ENCODE data around the gene SGCD. TPM values are rescaled to one million over a fixed set of nuclear protein-coding genes. Genes with fewer than 3 reads are reported as not detected.
A peak's percentile ranks its signal among the peaks of the same experiment; 100 is the strongest.
"Not testable (repeated sequence)": the region's sequence is repeated elsewhere in the genome, so short reads cannot be mapped to it uniquely, and the experiment has no call there.

SGCD gene
- total RNA-seq, 1 experiment from 2014 or later = 5.8 TPM

GRCh38 chr5:156593546-156593945 is 266.6 kb downstream of the SGCD start:
- DNase-seq = peak in 1 of 2 experiments; percentile 38

DNA sequence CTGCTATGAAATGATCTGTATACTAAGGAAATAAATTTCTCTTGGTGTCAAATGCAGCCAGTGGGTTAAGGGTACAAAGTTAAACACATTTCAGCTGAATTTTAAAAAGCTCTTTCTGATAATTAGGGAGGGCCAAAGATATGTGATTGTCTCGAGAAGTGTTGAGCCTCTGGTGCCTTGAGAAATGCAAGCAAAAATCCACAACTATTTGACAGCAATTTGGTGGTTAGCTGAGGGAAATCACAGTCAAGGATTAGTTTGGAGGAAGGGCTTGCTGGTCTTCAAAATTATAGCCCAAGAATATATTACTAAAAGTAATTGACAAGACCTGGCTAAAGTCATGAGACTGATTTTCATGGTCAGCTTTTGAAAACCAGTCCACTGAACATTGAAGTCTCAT is 267.4 kb downstream of the SGCD start:
- Histone ChIP-seq H3K36me3 (no peaks in the 10 kb centered on the region), H3K4me3 (no peak overlapping the region), H3K9me3 (replicated peaks) (no peaks in the 10 kb centered on the region), H3K27me3 (no peaks in the 10 kb centered on the region), H3K27ac (peak overlapping the region; percentile 35), H3K4me1 (peaks cover 13% of the 10 kb centered on the region)
- DNase-seq = no peak

More at GRCh38 chr5:156593546-156593945, 266.6 kb downstream of the SGCD start:
- Histone ChIP-seq H3K4me1 (peaks cover 13% of the 10 kb centered on the region), H3K27ac (peak overlapping the region; percentile 17; the same call in 1 of the 2 replicates), H3K4me3 (no peak overlapping the region), H3K9me3 (replicated peaks) (no peaks in the 10 kb centered on the region), H3K27me3 (no peaks in the 10 kb centered on the region), H3K36me3 (no peaks in the 10 kb centered on the region)

DNA sequence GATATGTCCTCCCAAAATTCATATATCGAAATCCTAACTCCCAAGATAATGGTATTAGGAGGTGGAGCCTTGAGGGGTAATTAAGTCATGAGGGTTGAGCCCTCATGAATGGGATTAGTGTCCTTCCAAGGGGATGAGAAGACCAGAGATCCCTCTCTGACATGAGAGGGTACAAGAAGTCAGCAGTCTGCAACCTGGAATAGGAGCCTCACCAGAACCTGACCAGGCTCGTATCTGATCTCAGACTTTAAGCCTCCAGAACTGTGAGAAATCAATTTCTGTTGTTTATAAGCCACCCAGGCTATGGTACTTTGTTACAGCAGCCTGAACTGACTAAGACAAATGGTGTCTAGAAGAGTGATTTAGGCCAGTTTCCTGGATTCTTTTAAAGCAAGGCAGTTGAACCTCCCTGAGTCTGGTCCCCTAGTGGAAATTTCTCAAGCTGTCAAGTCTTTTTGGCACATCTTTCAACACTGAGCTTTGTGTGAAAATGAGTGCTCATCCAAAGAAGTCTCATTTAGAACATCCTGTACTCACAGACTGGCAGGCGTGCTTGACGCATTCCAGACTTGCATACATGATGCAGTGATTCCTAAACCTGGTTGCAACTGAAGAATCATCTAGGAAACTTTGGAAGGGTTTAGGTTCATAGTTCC is 268.3 kb downstream of the SGCD start:
- H3K27me3 ChIP-seq = no peaks in the 10 kb centered on the region
- H3K9me3 ChIP-seq (replicated peaks) = no peaks in the 10 kb centered on the region
- no peak overlapping the region for H3K4me3 ChIP-seq
- peak; percentile 9 to 48 for DNase-seq
- H3K4me1 ChIP-seq = peaks cover 13% of the 10 kb centered on the region
- H3K27ac ChIP-seq = peak overlapping the region; percentile 35
- no peaks in the 10 kb centered on the region for H3K36me3 ChIP-seq

- peaks cover 9% of the 10 kb centered on the region; the same call in 1 of the 2 replicates for H3K9me3 ChIP-seq (replicated peaks)
- no peak for DNase-seq
- H3K27me3 ChIP-seq = no peaks in the 10 kb centered on the region
- no peaks in the 10 kb centered on the region for H3K36me3 ChIP-seq
- H3K27ac ChIP-seq = no peak overlapping the region
- H3K4me3 ChIP-seq = no peak overlapping the region
- H3K4me1 ChIP-seq = peaks cover 13% of the 10 kb centered on the region
These were observed 270.3 kb downstream of the SGCD start for GRCh38 chr5:156597276-156597675.

DNA sequence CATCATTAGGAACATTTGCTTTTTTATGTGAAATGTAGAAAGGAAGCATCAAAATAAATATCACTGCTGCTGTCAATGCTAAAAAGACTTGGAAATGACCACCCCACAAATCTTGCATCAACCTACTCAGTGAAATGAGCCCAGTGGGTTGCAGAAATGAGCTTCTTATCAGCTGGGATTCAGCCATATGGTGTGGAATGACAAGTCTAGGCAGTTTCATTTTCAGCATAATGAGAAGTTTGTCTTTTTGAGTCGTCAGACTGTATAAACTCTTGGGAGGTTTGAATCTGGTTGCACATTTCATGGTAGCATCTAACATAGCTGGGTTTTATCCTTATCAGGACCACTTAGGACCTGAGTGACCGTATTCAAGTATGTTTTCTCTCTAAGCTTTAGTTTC is 272.0 kb downstream of the SGCD start:
- Histone ChIP-seq H3K27ac (no peak overlapping the region), H3K36me3 (no peaks in the 10 kb centered on the region), H3K9me3 (replicated peaks) (peaks cover 11% of the 10 kb centered on the region; the same call in 1 of the 2 replicates), H3K27me3 (no peaks in the 10 kb centered on the region), H3K4me3 (no peak overlapping the region), H3K4me1 (peaks cover 3% of the 10 kb centered on the region; the same call in 1 of the 2 replicates)
- no peak for DNase-seq

GRCh38 chr5:156610582-156610981 is 283.6 kb downstream of the SGCD start:
- not testable (repeated sequence) for DNase-seq; H3K4me1 ChIP-seq; H3K36me3 ChIP-seq; H3K27ac ChIP-seq; H3K9me3 ChIP-seq (replicated peaks); H3K27me3 ChIP-seq; H3K4me3 ChIP-seq

GRCh38 chr5:156615901-156616300 is 288.9 kb downstream of the SGCD start:
- no peak overlapping the region for H3K4me3 ChIP-seq
- no peaks in the 10 kb centered on the region for H3K27me3 ChIP-seq
- 0 out of 2 replicates have a peak, but pooled peaks cover 3% of the 10 kb centered on the region for H3K9me3 ChIP-seq (replicated peaks)
- H3K27ac ChIP-seq = no peak overlapping the region
- DNase-seq = no peak
- H3K36me3 ChIP-seq = no peaks in the 10 kb centered on the region
- no peaks in the 10 kb centered on the region for H3K4me1 ChIP-seq

- H3K36me3 ChIP-seq = no peaks in the 10 kb centered on the region
- H3K27me3 ChIP-seq = no peaks in the 10 kb centered on the region
- no peak overlapping the region for H3K27ac ChIP-seq
- H3K9me3 ChIP-seq (replicated peaks) = 0 out of 2 replicates have a peak, but pooled peaks cover 3% of the 10 kb centered on the region
- H3K4me3 ChIP-seq = no peak overlapping the region
- H3K4me1 ChIP-seq = no peaks in the 10 kb centered on the region
- DNase-seq = no peak
These were observed 290.5 kb downstream of the SGCD start for GRCh38 chr5:156617426-156617825.

DNA sequence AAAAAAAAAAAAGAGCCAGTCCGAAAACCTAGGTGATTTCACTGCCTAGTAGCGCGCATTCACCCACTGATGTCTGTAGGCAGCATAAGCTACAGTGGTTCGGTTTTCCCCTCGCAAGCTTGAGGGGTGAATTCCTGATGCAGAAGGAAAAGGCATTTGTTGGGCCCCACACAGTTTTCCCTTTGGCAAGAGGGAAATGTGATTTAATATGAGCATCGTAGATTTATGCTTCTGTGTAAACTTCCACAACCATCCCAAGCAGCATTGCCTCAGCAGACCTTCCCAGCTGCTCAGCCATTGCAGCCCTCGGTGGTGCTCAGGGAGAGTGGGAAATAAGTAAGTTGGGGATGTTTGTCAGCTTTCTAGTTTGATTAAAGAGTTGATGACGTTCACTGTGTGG is 291.6 kb downstream of the SGCD start:
- Histone ChIP-seq H3K27me3 (no peaks in the 10 kb centered on the region), H3K4me1 (no peaks in the 10 kb centered on the region), H3K9me3 (replicated peaks) (0 out of 2 replicates have a peak, but pooled peaks cover 3% of the 10 kb centered on the region), H3K36me3 (no peaks in the 10 kb centered on the region), H3K4me3 (no peak overlapping the region), H3K27ac (no peak overlapping the region)
- DNase-seq = no peak

DNA sequence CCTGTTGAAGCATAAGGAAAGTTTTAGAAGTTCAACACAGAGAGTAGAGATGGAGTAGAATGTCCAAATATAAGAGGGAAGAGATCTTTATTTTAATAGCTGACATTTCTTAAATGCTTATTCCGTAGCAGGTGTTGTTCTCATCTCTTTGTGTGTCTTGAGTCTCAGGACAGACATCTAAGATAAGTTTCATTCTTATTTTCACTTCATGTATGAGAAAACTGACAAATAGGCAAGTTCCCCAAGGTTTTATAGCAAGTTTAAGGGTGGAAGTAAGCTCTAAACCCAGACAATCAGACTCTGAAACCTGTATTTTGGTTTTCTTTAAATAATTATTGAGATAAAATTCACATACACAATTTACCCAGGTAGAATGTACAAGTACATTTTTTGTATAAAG is 294.8 kb downstream of the SGCD start:
- H3K27ac ChIP-seq = no peak overlapping the region
- no peaks in the 10 kb centered on the region for H3K4me1 ChIP-seq
- no peak overlapping the region for H3K4me3 ChIP-seq
- H3K9me3 ChIP-seq (replicated peaks) = no peaks in the 10 kb centered on the region
- no peaks in the 10 kb centered on the region for H3K27me3 ChIP-seq
- DNase-seq = no peak
- H3K36me3 ChIP-seq = no peaks in the 10 kb centered on the region

DNA sequence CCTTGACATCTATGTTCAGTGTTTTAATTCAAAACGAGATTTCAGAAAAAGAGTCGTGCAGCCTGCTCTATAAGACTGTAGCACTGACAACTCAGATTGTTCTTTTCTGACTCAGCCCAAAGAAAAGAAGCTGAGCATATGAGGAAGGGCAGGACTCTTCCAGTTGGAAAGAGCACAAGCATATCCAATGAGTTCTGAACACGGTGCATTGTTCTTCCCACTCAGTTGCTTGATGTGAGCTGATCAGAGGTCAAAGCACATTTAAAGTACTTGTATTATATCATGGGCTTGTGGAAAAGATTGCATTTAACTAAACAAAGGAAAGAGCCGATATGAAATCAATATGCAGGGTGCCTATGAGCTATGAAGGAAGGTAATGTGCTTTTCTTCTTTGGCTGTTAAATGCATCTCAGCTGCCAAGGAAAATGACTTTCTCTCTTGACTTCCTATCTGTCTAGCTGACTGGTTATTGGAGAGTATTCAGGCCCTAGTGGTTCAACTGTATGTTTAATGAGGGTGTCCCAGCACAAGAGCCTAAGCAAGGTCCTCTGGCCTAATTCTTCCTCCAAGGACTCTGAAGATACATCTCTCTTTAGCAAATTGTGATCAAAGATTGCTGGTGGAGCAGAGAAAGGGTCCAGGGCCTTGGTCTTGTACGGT is 296.5 kb downstream of the SGCD start:
- Histone ChIP-seq H3K36me3 (no peaks in the 10 kb centered on the region), H3K27ac (no peak overlapping the region)

DNA sequence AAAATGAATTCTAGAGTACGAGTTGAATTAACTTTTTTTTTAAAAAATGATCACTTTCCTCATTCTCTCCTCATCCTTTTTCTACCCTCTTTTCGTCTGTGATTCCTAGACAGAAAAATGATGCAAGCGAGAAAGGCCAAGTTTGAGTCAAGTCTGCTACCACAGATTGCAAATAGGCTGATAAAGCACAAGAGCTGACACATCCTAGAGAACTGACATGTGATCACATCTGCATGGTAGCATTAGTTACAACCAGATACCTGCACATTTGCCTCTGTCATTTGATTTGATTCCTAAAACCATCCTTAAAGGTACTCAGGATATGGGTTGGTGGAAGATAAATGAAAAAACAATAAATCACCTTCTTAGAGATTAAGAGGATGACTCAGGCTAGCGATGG is 297.7 kb downstream of the SGCD start:
- no peaks in the 10 kb centered on the region for H3K4me1 ChIP-seq

More for the DNA sequence above, 296.5 kb downstream of the SGCD start:
- H3K9me3 ChIP-seq (replicated peaks) = no peaks in the 10 kb centered on the region
- no peak overlapping the region for H3K4me3 ChIP-seq
- DNase-seq = no peak
- no peaks in the 10 kb centered on the region for H3K4me1 ChIP-seq
- no peaks in the 10 kb centered on the region for H3K27me3 ChIP-seq

GRCh38 chr5:156628421-156628820 is 301.5 kb downstream of the SGCD start:
- Histone ChIP-seq H3K4me3 (no peak overlapping the region), H3K27ac (no peak overlapping the region), H3K9me3 (replicated peaks) (no peaks in the 10 kb centered on the region), H3K27me3 (no peaks in the 10 kb centered on the region), H3K36me3 (no peaks in the 10 kb centered on the region), H3K4me1 (no peaks in the 10 kb centered on the region)
- no peak for DNase-seq

More for the DNA sequence above, 297.7 kb downstream of the SGCD start:
- Histone ChIP-seq H3K9me3 (replicated peaks) (no peaks in the 10 kb centered on the region), H3K36me3 (no peaks in the 10 kb centered on the region), H3K27me3 (no peaks in the 10 kb centered on the region), H3K4me3 (no peak overlapping the region), H3K27ac (no peak overlapping the region)
- no peak for DNase-seq

DNA sequence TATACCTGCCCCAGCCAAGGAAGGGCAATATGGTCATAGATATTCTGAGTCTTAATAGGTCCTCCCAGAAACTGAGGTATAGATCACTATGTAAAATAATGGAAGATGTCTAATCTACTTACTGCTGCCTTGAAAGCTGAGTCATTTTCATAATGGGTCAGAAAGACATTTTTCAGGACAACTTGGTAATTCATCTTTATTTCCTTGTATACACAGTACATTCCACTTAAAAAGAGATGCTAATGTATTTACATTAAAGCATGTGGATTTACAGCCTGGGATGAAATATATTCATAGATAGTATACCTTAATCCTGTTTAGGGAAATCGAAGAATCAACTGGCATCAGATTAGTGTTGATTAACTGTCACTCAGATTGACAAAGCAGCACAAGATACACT is 304.0 kb downstream of the SGCD start:
- Histone ChIP-seq H3K27ac (no peak overlapping the region), H3K27me3 (no peaks in the 10 kb centered on the region), H3K36me3 (no peaks in the 10 kb centered on the region), H3K4me1 (no peaks in the 10 kb centered on the region), H3K9me3 (replicated peaks) (no peaks in the 10 kb centered on the region), H3K4me3 (no peak overlapping the region)
- no peak for DNase-seq

GRCh38 chr5:156634301-156634700 is 307.3 kb downstream of the SGCD start:
- H3K27me3 ChIP-seq = no peaks in the 10 kb centered on the region
- H3K27ac ChIP-seq = no peak overlapping the region
- no peak for DNase-seq
- H3K4me3 ChIP-seq = no peak overlapping the region
- no peaks in the 10 kb centered on the region for H3K4me1 ChIP-seq
- H3K9me3 ChIP-seq (replicated peaks) = no peaks in the 10 kb centered on the region
- no peaks in the 10 kb centered on the region for H3K36me3 ChIP-seq
